Measurements from ENCODE around the gene OR2T2.
"Not testable (repeated sequence)": the region's sequence is repeated elsewhere in the genome, so short reads cannot be mapped to it uniquely, and the experiment has no call there.

OR2T2 gene

DNA sequence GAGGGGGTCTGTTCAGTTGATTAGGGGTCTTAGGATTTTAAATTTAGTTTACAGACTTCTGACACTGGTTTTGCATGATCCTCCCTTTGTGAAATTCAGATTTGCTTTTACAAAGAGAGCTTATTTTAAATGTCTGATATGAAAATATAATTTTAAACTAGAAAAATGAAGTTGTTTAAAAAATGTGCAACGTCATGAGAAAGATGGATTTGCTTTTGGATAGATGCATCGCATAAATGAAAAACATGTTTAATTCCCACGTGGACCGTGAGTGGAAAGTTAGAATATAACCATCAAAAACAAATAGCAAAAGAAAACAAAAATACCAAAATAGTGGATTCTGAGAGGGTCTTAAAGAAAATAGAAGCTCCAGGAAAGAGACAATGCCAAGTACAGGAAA is 25.7 kb downstream of the OR2T2 start:
- H3K4me3 ChIP-seq (ENCODE audit: low read length): no peak overlapping the region

DNA sequence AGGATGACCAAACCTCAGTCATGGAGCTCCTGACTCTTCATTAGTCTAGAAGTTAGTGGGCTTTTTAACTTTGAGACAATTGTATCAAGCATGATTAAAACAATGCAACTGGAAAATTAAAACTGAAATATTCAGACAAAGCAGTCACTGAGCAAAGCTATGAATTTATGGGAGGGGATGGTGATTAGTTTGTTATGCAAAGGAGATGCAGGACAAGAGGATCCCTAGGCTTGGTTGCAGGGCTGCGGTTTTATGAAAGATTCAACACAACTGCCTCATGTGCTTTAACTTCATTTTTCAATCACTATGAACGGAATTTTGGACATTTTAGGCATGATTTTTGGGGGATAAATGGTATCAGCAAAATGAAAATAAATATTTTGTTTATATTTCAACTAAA is 26.7 kb downstream of the OR2T2 start:
- not testable (repeated sequence) for H3K4me3 ChIP-seq (ENCODE audit: low read length); DNase-seq (ENCODE audit: low read depth)

More for the DNA sequence above, 25.7 kb downstream of the OR2T2 start:
- no peak for DNase-seq (ENCODE audit: low read depth)
- TF ChIP-seq, protein P1, sequence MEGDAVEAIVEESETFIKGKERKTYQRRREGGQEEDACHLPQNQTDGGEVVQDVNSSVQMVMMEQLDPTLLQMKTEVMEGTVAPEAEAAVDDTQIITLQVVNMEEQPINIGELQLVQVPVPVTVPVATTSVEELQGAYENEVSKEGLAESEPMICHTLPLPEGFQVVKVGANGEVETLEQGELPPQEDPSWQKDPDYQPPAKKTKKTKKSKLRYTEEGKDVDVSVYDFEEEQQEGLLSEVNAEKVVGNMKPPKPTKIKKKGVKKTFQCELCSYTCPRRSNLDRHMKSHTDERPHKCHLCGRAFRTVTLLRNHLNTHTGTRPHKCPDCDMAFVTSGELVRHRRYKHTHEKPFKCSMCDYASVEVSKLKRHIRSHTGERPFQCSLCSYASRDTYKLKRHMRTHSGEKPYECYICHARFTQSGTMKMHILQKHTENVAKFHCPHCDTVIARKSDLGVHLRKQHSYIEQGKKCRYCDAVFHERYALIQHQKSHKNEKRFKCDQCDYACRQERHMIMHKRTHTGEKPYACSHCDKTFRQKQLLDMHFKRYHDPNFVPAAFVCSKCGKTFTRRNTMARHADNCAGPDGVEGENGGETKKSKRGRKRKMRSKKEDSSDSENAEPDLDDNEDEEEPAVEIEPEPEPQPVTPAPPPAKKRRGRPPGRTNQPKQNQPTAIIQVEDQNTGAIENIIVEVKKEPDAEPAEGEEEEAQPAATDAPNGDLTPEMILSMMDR (conservative IDR thresholded peaks at IDR 0.05; ENCODE audit: low read length): no peak

GRCh38 chr1:248473051-248473450 is 27.6 kb downstream of the OR2T2 start, which contains the start of gene OR2T3:
Gene OR2T3 (plus strand): TSS chr1:248473351. CDS start chr1:248473351, 0 bp downstream.
- not testable (repeated sequence) for DNase-seq (ENCODE audit: low read depth); H3K4me3 ChIP-seq (ENCODE audit: low read length)

- not testable (repeated sequence) for H3K4me3 ChIP-seq (ENCODE audit: low read length); DNase-seq (ENCODE audit: low read depth)
Measured at GRCh38 chr1:248475660-248476059, 30.2 kb downstream of the OR2T2 start.

DNA sequence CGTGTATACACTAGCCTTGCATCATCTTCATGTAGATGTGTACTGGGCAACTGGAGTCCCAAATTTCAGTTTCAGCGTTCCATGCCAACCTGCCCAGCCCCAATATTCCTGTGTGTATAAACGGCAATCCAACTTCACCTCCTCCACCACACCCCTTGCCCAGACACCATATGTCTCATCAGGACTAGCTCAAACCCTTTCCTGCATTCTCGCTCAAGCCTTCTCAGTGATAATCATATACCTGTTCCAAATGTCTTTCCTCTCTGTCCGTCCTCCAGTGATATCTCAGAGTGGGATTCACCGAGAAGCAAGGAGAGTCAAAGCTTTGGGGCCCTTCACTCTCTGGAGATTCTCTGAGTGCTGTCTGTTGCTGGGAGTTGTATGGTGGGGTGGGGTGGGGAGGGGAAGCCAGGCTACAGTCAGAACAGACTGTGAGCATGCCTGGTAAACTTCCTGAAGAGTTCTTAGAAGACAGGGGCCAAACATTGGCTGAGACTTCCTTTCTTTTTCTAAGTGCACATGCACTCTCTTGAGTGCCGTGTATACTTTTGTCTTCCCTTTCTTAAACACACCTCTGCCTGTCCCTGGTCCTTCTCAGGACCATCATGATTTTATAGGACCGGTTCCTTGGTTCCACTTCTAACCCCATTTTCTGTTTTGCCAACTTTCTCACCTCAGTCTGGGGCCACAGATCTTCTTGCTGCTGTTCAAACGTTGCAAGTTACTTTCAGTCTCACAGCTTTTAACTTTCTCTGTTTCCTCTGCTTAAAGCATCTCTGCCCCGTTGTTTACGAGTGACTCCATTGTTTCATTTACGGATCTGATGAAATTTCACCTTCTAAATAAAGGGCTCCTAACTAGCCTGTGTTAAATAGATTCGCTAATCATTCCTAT is 36.5 kb downstream of the OR2T2 start:
- not testable (repeated sequence) for H3K4me3 ChIP-seq (ENCODE audit: low read length); DNase-seq (ENCODE audit: low read depth)

DNA sequence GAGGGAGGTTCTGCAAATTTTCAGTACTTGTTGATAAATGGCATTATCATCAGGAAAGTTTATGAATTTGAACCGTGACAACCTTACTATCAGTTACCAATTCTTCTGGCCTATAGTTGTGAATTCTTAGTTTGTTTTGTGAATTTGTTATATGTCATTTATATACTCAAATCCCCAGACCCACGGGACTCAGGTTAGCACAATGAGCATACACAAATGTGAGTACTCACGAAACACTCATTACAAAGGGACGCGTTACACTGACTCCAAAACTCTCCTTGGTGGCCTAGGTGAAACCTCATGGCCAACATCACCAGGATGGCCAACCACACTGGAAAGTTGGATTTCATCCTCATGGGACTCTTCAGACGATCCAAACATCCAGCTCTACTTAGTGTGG is 42.9 kb downstream of the OR2T2 start, which contains the start of gene OR2T5:
Gene OR2T5 (plus strand): TSS at position 301 of the 400 bp plus-strand sequence. CDS start 0 bp downstream, at position 301.
- DNase-seq (ENCODE audit: low read depth); H3K4me3 ChIP-seq (ENCODE audit: low read length): not testable (repeated sequence)

GRCh38 chr1:248496661-248497060 is 51.2 kb downstream of the OR2T2 start:
- not testable (repeated sequence) for DNase-seq (ENCODE audit: low read depth)

GRCh38 chr1:248500305-248501035 is 55.0 kb downstream of the OR2T2 start:
- not testable (repeated sequence) for H3K4me3 ChIP-seq (ENCODE audit: low read length); DNase-seq (ENCODE audit: low read depth)

More at GRCh38 chr1:248496661-248497060, 51.2 kb downstream of the OR2T2 start:
- H3K4me3 ChIP-seq (ENCODE audit: low read length): not testable (repeated sequence)
